Measurements from ENCODE around the gene UHMK1. TPM values are rescaled to one million over a fixed set of nuclear protein-coding genes. Genes with fewer than 3 reads are reported as not detected.
A peak's percentile ranks its signal among the peaks of the same experiment; 100 is the strongest.

Gene UHMK1
- polyA plus RNA-seq, 5 donors: 25.6 to 36.0 (median 34.4) TPM

DNA sequence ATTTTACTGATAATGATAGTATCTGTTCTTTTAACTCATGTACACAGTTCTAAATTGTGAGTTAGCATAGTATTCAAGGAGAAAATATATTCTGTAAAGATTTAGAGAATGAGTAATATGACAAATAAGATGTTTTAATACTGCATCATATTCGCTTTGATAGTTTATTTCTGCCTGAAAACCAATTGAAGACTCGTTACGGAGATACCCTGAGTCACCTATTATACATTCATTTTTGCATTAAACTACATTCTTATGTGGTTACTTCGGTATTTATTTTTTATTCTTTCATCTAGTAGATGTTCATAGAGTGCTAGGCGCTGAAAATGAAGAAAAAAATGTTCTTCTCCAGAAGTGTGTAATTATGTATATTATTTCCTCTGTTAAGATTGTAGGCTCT, 5.3 kb downstream of the UHMK1 start:
- DNase-seq: no peak

GRCh38 chr1:162527314-162527713, 29.7 kb downstream of the UHMK1 start:
- no peak for DNase-seq

DNA sequence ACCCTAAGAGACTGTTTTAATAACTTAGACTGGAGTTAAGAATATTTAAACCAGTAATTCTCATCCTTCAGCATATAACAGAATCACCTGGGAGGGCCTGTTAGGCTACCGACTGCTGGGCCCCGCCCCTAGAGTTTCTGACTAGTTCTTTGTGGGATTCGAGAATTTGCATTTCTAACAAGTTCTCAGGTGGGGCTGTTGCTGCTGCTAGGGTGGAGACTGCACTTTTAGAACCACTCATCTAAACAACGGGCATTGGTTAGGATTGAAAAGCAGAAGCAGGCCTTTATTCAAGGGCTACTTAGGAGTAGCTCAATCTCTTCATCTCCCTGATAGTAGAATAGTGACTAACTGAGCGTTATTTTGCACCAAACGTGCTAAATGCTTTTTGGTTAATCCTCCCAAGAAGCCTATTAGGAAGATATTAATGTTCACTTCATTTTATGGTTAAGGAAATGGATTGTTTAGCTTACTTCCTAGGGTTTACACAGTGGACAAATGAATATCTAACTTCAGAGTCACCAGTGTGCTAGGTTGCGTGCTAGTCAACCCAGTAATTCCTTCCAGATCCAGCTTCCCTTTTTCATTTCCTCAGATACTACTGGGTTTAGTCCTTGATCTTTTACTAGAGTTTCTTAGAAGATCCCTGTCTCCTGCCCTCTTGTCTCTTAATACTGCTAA, 32.8 kb downstream of the UHMK1 start:
- no peak for DNase-seq

DNA sequence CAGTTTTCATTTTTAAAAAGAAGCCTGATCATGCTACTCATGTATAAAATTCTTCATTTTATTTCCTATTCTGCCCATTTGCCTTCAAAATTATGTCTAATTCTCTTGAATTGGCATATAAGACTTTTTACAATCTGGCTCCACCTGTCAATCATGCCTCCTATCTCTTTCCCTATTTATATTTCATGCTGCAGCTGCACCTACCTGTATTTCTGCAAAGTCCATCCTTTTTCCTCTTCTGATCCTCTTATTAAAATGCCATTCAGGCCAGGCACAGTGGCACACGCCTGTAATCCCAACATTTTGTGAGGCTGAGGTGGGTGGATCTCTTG, 33.3 kb downstream of the UHMK1 start:
- no peak for DNase-seq

DNA sequence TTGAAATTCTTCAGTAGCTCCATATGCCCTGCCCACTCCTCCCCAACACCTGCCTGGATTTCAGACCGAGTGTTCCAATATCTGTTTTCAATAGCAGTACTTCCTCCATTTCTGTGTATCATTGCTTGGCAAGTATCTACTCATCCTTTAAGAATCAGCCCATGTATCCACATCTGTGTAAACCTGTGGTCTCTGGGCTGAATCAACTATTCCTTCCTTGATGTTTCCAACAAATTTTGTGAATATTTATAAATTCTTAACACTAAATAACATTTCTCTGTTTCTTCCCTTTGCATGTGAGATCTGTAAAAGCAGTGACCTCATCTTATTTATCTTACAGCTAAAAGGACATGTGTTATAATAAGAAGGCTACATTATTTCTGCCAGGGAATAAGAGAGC, 37.9 kb downstream of the UHMK1 start:
- DNase-seq: no peak

DNA sequence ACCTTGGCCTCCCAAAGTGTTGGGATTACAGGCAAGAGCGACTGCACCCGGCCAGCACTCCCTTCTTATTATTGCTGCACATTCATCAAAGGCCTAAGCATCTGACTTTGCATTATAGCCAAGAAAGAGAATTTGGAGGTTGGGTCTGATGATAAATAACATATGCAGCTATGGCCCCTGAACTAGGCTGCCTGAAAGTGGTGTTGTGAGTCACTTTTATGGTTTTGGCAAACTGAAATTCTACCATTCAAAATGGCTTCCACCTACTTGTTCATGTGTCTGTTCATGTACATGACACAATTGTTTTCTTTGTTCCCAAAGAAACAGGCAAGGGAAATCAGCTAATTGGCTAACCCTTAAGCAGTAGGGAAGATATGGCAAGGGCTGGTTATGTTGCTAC, 38.9 kb downstream of the UHMK1 start:
- no peak for DNase-seq

DNA sequence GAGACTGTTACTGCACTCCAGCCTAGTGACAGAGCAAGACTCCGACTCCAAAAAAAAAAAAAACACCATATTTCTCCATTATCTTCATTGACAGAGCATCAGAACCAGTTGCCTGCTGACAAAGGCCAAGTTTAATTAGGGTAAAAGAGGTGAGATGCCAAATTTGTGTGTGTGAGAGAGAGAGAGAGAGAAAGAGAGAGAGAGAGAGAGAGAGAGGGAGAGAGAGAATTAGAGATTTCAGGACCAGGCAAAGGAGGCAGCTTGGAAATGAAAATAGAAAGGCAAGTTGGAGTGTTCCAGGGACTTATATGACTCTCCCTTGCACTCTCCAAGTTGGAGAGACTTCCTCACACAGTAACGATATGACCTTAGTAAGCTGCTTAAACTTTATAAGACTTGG, 39.6 kb downstream of the UHMK1 start:
- no peak for DNase-seq

- no peak for DNase-seq
Observed at GRCh38 chr1:162538815-162539431, 41.3 kb downstream of the UHMK1 start.

- no peak for DNase-seq
Observed at GRCh38 chr1:162541619-162542141, 44.1 kb downstream of the UHMK1 start.

DNA sequence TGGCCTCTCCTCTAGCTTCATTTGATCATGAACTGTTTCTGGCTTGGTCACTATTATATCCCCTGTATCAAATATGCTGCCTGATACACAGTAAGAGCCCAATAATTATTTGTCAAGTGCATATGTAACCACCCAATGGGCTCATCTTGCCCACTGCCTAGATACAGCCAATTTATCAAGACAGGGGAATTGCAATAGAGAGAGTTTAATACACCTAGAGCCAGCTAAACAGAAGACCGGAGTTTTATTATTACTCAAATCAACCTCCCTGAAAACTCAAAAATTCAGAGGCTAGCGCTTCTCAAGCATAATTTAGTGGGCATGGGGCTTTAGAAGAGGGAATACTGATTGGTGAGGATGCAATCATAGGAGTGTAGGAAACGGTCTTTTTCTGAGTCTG, 45.6 kb downstream of the UHMK1 start:
- DNase-seq: no peak

DNA sequence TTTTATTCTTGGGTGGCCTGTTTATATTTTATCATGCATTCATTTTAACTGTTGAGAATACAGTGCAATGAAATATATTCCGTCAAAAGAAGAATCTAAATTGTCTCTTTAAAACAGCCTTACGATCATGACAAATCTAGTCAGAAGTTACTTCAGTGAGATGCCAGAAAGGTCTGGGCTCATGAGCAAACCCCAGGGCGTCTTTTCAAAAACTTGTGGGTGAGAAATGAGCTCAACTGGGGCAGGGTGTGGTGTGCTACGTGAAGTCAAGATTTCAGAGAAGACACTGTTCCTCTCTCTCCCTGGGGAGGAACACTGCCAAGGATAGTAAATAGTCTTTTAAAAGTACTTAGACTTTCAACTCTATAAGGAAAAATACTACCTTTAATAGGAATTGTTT, 50.6 kb downstream of the UHMK1 start:
- no peak for DNase-seq

DNA sequence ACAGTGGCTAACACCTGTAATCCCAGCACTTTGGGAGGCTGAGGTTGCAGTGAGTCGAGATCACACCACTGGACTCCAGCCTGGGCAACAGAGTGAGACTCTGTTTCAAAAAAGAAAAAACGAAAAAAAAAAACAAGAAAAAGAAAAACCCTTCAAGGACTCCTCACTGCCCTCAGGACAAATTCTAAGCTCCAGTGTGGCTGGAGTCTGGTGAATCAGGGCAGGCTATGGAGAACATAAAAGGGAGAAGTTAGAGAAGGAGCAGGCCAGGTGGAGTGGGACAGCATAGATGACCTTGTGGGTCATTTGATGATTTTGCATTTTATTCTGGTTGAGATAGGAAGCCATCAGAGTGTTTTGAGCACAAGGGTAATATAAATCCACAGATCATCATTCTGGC, 51.4 kb downstream of the UHMK1 start:
- no peak for DNase-seq

- no peak for DNase-seq
Observed at GRCh38 chr1:162550925-162551324, 53.3 kb downstream of the UHMK1 start.

- peak; percentile 27 to 49 for DNase-seq
Observed at GRCh38 chr1:162551969-162552683, 54.5 kb downstream of the UHMK1 start.

DNA sequence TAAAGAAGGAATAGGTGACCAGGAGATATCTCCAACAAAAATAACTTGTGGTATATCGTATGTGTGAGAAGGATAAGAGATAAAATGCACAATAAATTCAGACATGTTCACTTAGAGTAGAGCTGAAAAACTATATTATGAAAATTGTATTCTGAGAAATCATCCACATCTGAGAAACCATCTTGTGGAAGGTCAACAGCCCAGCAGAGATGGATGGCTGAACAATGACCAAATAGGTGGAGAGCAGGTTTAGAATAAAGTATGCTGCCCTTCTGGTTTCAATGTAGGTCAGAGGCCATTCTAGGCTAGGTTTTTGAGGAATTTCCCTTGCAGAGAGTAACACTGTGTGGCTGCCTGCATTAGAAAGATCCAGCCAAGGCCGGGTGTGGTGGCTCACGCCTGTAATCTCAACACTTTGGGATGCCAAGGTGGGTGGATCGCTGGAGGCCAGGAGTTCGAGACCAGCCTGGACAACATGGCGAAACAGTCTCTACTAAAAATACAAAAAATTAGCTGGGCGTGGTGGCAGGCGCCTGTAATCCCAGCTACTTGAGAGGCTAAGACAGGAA, 55.1 kb downstream of the UHMK1 start:
- no peak for DNase-seq

DNA sequence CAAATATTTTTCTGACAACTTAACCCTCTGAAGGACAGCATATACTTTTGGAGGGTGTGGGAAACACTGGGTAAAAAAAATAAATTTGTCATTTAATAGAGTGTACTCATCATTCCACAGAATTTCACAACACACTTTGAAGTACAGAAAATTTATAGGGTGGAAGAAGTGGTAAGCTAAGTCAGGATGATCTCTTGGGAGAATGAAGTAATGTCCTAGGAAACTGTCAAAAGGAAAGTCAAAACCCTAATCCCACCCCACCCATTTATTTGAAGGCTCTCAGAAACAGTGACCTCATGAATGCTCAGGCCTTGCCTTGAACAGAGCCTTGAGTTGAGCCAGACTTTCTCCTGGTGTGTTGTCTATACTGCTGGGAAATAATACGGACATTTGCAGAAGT, 56.6 kb downstream of the UHMK1 start:
- DNase-seq: no peak

- no peak for DNase-seq
Observed at GRCh38 chr1:162557536-162557935, 59.9 kb downstream of the UHMK1 start.

GRCh38 chr1:162560303-162561036, 62.9 kb downstream of the UHMK1 start:
- no peak for DNase-seq

DNA sequence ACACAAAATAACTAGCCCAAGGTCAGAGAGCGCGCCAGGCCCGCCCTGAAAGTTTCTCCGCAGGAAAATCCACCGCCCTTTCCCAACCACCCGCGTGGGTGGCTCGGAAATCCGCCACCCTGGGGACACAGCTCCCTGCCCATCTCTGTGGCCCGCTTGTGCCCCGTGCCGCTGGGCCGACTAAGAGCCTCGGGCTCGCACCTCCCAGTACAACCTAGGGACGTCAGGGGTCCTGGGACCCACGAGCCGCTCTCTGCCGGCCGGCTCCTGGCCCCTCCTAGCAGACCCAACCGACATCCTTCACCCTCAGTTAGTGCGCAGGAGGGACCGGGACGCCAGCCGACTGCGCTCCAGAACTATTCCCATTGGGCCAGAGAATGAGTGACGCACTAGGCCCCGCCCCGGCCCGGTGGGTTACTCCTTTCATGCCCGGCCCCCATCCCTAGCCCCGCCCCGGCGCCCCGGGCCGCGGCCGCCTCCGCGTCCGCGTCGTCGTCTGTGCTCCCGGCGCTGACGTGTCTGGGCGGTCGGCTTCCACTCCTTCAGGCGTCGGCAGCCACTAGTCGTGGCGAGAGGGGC, 63.5 kb downstream of the UHMK1 start:
- DNase-seq: peak; percentile 97

GRCh38 chr1:162561616-162562469, 64.2 kb downstream of the UHMK1 start, which contains the start of gene UAP1:
Gene UAP1 (plus strand): TSS chr1:162561722. CDS start chr1:162566069, 4,347 bp downstream.
- DNase-seq: peak in 1 of 2 donors; percentile 13

DNA sequence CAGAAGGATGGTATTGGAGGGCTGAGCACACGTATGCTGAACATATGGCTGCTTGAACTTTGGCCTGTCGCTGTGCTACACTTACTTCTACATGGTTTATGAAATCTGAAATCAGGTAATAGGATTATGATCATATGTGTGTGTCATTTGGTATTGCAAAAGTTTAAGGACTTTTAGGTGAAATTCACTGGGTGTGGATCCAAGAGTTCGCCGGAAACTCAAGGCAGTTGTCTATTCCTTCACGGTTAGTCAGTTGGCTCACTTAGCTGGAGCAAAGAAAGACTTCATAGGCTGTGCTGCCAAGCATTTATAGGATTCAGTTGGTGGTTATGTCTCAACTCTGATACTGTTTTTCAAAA, 64.8 kb downstream of the UHMK1 start:
- peak; percentile 13 to 34 for DNase-seq
